Measurements from ENCODE around the gene CAMP. TPM values are rescaled to one million over a fixed set of nuclear protein-coding genes. Genes with fewer than 3 reads are reported as not detected.

CAMP gene
- total and polyA plus RNA-seq, 7 donors = 1.1 to 1.2 TPM; not detected in 5

- Histone ChIP-seq H3K27me3 (no peaks in the 10 kb centered on the region), H3K27ac (no peak overlapping the region), H3K4me3 (no peak overlapping the region), H3K9me3 (no peaks in the 10 kb centered on the region), H3K36me3 (peaks cover 0 to 35% (median 2%) of the 10 kb centered on the region in 4 donors), H3K4me1 (no peaks in the 10 kb centered on the region)
- whole genome bisulfite sequencing, 2 donors = 96% methylated on average over 8 of the region's 8 CpGs
- DNase-seq = peak; percentile 3
- intact Hi-C loops (cut with DNase I) = no loop called here
- TF ChIP-seq CTCF (IDR thresholded peaks at IDR 0.05) (no peak), POLR2AphosphoS5 (IDR thresholded peaks at IDR 0.05) (no peak), POLR2A (IDR thresholded peaks at IDR 0.05) (no peak), EP300 (IDR thresholded peaks at IDR 0.05) (no peak)
Observed at GRCh38 chr3:48256557-48256956, 33.3 kb downstream of the CAMP start.

DNA sequence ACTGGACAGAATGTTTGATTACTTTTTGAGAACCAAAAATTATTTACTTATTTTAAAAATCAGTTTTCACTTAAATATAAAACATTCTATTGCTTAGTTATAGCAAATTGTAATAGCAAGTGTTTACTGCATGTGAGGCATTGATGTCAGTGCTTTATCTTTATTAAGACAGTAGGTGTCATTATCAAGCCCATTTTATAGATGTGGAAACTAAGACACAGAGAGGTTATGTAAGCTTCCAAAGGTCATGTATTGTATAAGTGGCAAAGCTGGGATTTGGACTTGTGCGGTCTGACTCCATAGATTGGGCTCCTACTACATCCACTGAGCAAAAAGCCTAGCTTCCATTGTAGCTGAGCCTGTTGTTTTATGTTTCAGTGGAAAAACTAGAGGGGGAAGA is 35.2 kb downstream of the CAMP start:
- Histone ChIP-seq H3K4me1 (no peaks in the 10 kb centered on the region), H3K36me3 (peaks cover 4 to 43% (median 5%) of the 10 kb centered on the region in 4 donors), H3K27ac (no peak overlapping the region), H3K9me3 (no peaks in the 10 kb centered on the region), H3K4me3 (no peak overlapping the region), H3K27me3 (no peaks in the 10 kb centered on the region)
- DNase-seq = no peak
- 96 to 100% methylated on average over 1 of the region's 1 CpG for WGBS, 2 donors
- intact Hi-C loops (cut with DNase I) = no loop called here
- TF ChIP-seq EP300 (IDR thresholded peaks at IDR 0.05) = no peak
- TF ChIP-seq CTCF (IDR thresholded peaks at IDR 0.05) = no peak
- TF ChIP-seq POLR2A (IDR thresholded peaks at IDR 0.05) = no peak
- no peak for TF ChIP-seq POLR2AphosphoS5 (IDR thresholded peaks at IDR 0.05)

- no peak overlapping the region for H3K4me3 ChIP-seq
- intact Hi-C loops (cut with DNase I) = no loop called here
- H3K4me1 ChIP-seq = no peaks in the 10 kb centered on the region
- H3K36me3 ChIP-seq = peaks cover 0 to 45% (median 16%) of the 10 kb centered on the region in 4 donors
- H3K27me3 ChIP-seq = no peaks in the 10 kb centered on the region
- no peak for DNase-seq
- no peak overlapping the region for H3K27ac ChIP-seq
- TF ChIP-seq EP300 (IDR thresholded peaks at IDR 0.05) (no peak), POLR2AphosphoS5 (IDR thresholded peaks at IDR 0.05) (no peak), CTCF (IDR thresholded peaks at IDR 0.05) (no peak)
- H3K9me3 ChIP-seq = no peaks in the 10 kb centered on the region
- 18 to 50% methylated on average over 2 of the region's 2 CpGs for WGBS, 2 donors
Observed at GRCh38 chr3:48267782-48268181, 44.5 kb downstream of the CAMP start.

DNA sequence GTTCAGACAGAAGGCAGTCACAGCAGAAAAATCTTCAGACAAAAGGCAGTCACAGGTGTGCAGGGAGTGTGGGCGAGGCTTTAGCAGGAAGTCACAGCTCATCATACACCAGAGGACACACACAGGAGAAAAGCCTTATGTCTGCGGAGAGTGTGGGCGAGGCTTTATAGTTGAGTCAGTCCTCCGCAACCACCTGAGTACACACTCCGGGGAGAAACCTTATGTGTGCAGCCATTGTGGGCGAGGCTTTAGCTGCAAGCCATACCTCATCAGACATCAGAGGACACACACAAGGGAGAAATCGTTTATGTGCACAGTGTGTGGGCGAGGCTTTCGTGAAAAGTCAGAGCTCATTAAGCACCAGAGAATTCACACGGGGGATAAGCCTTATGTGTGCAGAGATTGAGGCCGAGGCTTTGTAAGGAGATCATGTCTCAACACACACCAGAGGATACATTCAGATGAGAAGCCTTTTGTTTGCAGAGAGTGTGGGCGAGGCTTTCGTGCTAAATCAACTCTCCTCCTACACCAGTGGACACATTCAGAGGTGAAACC is 45.2 kb downstream of the CAMP start:
- Histone ChIP-seq H3K4me3 (no peak overlapping the region), H3K36me3 (peaks cover 0 to 38% (median 13%) of the 10 kb centered on the region in 4 donors), H3K4me1 (no peaks in the 10 kb centered on the region), H3K9me3 (no peaks in the 10 kb centered on the region), H3K27ac (no peak overlapping the region), H3K27me3 (no peaks in the 10 kb centered on the region)
- WGBS, 2 donors = 16 to 58% methylated on average over 13 of the region's 13 CpGs
- TF ChIP-seq POLR2A (IDR thresholded peaks at IDR 0.05) (no peak), POLR2AphosphoS5 (IDR thresholded peaks at IDR 0.05) (no peak), CTCF (IDR thresholded peaks at IDR 0.05) (no peak), EP300 (IDR thresholded peaks at IDR 0.05) (no peak)
- no peak for DNase-seq
- intact Hi-C loops (cut with DNase I) = no loop called here

All from sigmoid colon (tissue), 7 donors.